ENCODE results near the gene SLC4A7.
A peak's percentile ranks its signal among the peaks of the same experiment; 100 is the strongest.
"Not testable (repeated sequence)": the region's sequence is repeated elsewhere in the genome, so short reads cannot be mapped to it uniquely, and the experiment has no call there.

Gene SLC4A7

DNA sequence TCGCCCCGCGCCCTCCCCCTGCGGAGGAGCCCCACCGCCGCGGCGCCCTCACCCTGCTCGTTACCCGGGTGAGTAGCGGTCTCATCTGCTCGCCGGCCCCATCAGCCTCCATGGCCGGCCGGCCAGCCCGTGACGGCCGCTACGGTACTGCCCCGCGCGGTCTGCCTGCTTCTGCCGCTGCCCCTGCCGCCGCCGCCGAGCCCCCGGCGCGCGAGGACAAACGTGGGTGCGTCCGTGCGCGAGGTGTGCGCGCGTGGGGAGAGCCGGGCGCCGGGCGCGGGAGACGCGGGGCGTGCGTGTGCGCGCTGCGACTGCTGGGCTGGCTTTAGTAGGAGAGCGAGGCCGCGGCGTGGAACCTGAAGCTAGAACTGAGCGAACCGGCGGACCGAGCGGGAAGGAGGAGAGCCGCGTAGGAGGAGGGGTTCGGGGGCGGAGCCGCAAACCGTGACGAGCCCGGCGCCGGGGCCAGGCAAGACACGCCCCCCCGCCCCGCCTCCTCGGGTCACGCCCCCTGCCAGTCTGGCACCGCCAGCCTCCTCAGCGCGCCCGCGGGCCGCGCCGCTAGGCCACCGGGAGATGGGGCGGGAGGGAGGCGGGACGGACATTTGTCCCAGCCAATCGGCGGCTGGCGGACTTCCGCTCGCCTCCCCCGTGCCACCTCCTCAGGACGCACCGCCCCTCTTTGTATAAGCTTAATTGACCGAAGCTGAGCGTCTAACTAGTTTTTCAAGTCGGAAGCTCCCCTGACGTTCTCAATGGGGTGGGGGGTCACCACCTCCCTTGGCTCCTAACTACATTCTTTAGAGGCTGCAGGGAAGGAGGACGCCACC, at the start of gene SLC4A7:
TSS of gene SLC4A7 (minus strand) at position 370 of the 830 bp plus-strand sequence. CDS start at position 112, 258 bp downstream.
- peak; percentile 99 for DNase-seq (ENCODE audit: low read depth in 2 of 2)

DNA sequence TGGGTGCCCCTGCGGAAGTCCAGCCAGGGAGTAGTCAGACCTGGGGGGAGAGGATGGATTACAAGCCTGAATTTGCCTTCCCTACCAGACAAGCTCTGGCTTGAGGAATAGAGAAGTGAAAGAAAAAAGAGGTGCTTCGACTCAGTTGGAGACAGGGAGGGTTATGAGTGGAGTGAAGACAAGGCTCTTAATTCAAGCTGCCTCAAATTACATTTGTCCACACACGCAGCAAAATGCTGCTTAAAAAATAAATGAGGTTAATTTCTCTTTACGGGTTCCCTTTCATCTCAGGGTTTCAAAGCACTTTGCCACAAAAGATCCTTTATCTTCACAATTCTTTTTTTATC, 49.0 kb upstream of the SLC4A7 start:
- no peak for DNase-seq (ENCODE audit: low read depth in 2 of 2)

DNA sequence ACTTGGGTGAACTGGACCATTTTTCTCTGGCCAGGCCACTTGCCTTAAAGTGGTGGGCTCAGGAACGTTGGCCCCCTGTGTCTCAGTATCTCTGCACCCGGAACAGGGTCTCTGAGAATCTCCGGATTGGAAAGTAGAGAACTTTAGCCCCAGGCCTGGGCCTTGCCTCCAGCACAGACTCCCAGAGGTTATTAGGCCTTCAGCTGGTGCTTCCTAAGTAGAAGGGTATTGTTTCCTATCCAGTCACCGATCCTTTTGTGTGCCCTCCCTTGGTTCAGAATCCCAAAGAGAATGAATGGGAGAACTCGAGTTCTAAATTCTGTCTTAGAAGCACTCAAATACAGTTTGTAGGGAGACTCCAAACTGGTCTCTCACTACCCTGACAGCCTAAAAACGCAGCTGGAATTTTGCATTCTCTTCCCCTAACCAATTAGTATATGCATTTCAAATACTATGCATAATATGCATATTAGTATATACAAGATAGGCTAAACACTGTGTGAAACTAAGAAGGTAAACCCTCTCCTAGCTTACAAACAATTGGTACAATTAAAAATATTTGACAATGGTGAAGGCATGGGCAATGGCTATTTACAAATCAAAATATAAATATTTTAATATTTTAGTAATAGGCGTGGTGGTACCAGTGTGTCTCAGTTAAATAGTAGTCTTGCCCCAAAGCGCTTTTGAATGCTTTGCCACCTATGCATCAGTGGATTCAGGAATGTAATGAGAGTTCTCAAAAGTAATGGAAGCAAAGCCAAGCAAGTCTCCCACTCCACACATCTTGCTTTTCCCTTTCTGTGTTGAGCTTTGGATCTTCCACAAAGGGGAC, 48.5 kb upstream of the SLC4A7 start:
- no peak for DNase-seq (ENCODE audit: low read depth in 2 of 2)

DNA sequence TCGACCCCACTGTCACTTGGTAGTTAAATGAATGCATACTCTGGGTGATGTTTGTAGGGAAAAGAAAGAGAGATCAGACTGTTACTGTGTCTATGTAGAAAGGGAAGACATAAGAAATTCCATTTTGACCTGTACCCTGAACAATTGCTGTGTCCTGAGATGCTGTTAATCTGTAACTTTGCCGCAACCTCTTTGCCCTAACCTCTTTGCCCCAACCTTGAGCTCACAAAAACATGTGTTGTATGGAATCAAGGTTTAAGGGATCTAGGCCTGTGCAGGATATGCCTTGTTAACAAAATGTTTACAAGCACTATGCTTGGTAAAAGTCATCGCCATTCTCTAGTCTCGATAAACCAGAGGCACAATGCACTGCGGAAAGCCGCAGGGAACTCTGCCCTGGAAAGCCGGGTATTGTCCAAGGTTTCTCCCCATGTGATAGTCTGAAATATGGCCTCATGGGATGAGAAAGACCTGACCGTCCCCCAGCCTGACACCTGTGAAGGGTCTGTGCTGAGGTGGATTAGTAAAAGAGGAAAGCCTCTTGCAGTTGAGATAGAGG, 47.1 kb upstream of the SLC4A7 start:
- DNase-seq (ENCODE audit: low read depth in 2 of 2) = not testable (repeated sequence)

DNA sequence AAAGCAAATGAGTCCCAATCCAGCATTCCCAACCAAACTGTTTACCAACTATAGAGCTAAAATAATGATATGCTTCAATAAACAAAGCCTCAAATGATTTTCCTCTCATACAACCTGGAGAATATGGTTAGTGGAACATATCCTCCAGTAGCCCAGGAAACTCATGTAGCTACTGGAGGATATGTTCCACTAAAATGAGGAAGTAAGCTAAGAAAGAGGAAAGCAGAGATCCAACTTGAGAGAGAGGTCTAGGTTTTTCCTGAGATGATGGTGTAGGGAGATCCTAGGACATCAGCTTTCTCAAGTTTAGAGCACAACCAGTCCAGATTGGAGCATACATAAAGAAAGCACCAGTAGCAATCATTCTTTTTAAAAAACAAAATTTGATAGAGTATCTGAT, 44.6 kb upstream of the SLC4A7 start:
- no peak for DNase-seq (ENCODE audit: low read depth in 2 of 2)

DNA sequence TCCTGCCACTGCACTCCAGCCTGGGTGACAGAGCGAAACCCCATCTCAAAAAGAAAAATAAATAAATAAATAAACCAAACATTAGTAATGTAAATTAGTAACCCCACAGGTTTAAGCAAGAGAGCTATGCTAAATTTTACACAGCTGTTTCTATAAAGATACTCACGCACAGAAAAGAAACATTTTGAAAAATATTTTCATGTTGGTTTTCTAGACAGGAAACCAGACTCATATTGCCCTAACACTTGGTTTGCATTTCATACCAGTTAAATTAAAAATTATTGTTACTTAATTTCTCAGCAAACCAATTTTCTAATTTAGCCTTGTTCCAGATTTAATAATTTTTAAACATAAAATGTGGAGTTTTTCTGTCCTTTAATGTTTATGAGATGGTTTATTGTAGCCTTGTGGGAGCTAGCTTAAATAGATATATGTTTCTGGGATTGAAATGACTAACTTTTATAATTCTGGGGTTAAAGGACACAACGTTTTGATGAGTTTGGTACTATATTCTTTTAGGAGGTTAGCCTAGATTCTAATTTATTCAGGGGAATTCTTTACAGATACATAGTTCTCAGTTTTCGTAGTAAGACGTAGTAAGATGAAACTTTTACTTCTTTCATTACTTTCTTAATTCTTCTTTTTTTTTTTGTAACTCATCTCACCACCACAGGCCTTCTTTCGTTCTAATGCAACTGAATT, 42.6 kb upstream of the SLC4A7 start:
- no peak for DNase-seq (ENCODE audit: low read depth in 2 of 2)

DNA sequence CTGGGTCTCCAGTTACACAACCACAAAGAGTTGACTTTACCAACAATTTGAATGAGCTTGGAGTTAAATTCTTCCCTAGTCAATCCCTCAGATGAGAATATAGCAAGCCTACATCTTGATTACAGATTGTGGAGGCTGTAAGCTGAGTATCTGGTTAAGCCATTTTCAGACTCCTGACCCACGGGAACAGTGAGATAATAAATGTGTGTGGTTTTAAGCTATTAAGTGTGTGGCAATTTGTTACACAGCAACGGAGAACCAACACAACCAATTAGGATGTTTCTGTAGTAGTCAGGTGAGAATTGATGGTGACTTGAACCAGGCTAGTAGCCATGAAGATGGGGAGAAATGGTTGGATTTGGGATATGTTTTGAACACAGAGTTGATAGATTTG, 37.7 kb upstream of the SLC4A7 start:
- DNase-seq (ENCODE audit: low read depth in 2 of 2) = no peak

DNA sequence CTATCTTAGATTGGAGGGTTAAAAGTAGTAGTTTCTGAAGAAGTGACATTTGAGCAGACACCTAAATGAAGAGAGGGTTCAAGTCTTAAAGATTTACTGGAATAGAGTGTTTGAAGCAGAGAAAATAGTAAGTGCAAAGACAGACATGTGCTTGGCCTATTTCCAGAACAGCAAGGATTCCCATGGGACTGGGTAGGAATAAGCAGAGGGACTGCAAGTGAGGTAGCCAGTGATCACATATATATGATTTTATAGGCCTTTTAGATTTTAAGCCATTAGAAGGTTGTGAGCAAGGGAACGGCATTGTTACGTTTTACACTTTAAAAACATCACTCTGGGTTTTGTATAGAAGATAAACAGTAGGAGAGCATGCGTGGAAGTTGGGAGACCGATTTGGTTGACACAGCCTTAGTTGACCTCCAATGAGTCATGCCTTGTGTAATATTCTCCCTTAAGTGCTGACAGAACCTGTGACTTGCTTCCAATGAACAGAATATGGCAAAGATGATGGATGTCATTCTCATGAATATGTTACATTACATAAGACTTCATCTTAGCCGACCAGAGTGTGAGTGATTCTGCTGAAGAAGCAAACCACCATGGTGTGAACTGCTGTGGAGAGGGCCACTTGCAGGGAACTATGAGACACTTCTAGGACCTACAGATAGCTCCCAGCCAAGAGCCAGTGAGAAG, 37.1 kb upstream of the SLC4A7 start:
- no peak for DNase-seq (ENCODE audit: low read depth in 2 of 2)

DNA sequence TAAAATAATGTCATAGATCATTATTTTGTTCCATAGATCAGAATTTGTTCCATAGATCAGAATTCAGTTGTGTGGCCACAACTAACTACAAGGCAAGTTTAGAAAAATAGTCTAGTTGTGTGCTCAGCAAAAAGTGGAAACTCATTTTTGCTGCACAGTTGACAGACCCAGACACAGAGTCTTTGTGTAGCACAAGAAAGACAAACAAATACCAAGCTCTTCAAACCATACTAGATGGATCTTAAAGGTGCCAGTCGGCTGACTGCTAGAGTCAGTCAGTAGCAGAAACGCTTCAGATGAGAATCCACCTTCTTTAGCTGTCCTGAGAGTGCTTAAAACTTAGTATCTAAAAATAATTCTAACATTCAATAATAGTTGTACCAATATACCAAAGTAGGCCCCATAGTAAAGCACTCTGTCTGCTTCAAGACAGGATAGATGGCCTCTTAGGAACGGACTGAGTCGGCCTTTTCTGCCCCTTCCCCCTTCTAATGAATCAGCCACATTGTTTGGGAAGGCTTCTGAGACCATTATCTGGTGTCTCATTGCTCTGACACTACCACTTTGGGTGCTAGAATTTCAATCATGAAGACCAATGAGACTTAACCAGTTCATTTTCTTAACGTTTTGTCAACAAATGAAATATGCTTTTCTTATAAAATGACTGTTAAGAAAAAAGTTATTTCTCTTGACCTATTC, 27.7 kb upstream of the SLC4A7 start:
- DNase-seq (ENCODE audit: low read depth in 2 of 2) = no peak

DNA sequence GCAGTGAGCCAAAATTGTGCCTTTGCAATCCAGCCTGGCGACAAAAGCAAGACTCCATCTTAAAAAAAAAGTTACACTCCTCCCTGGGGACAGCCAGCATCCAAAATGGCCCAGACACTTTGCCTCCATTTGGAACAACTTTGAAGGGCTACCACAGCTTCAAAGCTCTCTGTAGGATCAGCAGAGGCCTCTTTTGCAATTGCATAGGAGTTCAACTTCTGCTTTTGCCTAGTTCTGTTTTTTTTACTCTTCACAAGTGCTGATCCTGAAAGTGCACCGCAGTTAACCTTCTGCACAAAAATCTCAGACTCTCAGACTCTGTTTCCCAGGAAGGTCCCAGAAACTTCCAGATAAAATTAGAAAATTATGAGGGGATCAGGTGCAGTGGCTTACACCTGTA, 25.2 kb upstream of the SLC4A7 start:
- no peak for DNase-seq (ENCODE audit: low read depth in 2 of 2)

DNA sequence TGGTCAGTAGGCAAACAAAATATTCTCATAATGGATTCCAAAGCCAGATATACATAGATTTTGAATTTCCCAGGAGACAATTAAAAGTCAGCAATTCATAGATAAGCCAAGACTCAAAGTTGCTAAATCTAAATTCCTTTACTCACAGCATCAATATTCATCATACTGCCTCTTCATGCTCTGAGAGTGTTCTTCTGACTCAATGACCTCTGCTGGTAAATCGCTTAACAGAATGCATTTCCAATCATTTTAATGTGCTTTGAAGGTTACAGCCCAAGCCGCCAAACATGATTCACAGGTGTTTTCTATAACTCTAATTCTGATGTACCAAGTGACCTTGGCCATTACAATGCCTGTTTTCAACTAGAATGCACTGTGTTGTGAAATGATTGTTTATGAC, 24.2 kb upstream of the SLC4A7 start:
- no peak for DNase-seq (ENCODE audit: low read depth in 2 of 2)

DNA sequence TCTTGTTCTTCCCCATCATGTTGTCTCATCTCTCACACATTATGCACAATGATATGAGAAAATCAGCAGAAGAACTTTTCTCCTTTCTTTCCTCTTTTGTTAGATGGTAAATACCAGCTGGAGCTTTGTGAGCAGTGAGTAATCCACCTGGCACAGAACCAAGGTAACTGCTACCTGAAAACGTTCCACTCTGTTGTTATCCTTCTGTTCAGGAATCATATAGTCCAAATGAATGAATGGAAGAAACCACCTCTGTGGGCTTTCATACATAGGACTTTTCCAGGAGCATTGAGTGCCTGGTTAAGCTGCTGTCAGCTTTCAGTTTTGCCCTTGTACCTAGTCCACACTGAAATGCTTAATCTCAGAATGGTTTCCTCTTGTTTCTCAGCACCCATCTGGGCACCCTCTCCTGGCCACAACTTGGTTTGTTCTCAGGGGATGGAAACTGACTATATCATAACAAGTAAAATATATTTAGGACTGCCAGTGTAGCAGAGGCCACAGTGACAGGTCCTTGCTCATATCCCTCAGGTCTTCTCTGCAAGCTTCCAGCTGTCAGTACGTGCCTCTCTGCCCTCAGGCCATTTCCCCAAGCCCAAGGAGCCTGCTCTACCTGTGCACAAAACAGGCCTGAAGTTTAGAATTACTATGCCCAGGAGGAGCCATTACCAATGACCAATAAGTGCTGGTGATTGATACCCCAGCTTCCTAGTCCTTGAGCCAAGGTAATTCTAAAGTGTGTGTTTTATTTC, 23.5 kb upstream of the SLC4A7 start:
- DNase-seq (ENCODE audit: low read depth in 2 of 2) = no peak

DNA sequence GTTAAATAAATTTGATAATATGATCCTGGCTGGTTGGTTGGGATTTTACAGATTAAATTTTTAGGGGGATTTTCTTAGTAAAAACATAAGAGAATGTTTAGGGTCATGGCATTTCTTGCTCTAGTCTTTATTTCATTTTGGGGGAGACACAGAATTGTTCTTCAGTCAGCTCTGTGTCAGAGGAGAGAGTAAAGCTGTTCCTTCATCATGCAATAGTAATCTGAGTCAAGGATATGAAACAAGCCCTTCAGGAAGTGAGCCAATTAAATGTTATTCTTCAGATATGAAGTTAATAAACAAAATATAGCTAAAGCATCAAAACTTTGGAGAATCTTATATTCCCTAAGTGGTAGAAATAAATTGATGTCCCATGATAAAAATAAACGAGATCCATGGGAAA, 22.9 kb upstream of the SLC4A7 start:
- DNase-seq (ENCODE audit: low read depth in 2 of 2) = no peak

DNA sequence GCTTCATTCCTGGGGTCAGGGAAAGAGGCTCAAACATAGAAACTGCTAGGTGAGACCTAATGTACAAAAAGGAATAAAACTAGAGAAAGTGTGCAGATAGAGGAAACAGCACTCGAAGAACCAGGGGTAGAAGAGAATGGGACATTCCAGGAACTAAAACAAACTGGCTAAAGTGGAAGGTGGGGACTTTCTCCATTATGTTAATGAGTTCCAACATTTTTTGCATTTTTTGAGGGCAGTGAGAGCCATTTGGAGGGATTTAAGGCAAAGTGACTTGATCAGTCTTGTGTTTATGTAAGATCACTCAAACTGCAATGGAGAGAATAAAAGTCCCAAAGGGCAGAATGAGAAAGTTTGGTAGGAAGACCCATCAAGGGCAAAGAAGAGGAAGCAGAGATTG, 20.6 kb upstream of the SLC4A7 start:
- no peak for DNase-seq (ENCODE audit: low read depth in 2 of 2)

DNA sequence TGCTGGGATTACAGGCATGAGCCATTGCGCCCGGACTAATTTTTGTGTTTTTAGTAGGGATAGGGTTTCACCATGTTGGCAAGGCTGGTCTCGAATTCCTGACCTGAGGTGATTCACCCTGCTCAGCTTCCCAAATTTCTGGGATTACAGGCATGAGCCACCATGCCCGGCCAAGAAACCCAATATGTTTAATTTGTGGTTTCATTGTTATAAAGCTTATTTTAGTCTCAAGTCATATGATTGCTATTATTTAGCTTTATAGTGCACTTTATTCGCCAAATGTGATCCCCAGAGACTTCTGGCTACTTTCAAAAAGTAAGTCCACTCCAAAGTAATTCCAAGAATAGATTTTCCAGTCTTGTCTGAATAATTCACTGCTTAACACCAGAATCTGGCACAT, 19.3 kb upstream of the SLC4A7 start:
- no peak for DNase-seq (ENCODE audit: low read depth in 2 of 2)

DNA sequence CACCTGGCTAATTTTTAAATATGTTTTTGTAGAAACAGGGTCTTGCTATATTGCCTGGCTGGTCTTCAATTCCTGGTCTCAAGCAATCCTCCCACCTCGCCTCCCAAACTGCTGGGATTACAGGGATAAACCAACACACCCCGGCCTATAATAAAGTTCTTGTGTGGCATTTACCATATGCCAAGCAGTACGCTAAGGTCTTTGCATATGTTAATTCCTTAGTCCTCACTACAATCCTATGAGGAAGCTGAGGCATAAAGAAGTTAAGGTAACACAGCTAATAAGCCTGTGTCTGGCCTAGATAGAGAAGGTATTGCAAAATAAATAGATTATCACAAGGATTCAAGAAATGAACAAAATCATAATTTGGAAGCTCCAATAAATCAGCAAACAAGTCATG, 17.6 kb upstream of the SLC4A7 start:
- no peak for DNase-seq (ENCODE audit: low read depth in 2 of 2)

DNA sequence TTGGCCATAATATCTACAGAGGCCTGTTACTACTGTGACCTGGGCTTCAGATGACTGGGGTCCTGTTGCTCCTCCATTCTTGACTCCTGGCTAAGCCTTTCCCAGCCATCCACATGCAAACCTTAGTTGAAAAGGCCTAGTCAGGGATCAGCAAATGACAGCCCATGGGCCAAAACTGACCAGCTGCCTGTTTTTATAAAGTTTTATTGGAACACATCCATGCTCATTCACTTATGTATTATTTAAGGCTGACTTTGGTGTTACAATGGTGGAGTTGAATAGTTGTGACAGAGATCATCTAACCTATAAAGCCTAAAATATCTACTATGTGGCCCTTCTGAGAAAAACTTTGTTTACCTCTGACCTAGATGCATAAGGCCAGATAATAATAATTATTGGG, 16.8 kb upstream of the SLC4A7 start:
- no peak for DNase-seq (ENCODE audit: low read depth in 2 of 2)

DNA sequence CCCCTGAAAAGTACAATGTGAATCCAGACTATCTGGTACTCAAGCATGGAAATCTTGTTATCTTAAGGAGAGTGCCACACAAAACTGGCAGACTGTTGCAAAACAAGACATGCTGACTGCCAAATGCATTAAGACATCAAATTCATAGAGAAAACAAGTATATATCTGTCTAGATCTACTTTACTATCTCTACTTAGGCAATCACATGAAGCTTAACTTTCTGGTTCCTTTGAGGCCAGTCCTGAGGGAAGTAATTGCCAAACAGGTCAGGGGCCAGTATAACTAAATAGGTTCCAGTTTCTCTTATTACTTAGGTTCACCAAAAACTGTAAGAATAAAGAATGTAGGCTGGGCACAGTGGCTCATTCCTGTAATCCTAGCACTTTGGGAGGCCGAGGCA, 15.9 kb upstream of the SLC4A7 start:
- DNase-seq (ENCODE audit: low read depth in 2 of 2) = no peak

DNA sequence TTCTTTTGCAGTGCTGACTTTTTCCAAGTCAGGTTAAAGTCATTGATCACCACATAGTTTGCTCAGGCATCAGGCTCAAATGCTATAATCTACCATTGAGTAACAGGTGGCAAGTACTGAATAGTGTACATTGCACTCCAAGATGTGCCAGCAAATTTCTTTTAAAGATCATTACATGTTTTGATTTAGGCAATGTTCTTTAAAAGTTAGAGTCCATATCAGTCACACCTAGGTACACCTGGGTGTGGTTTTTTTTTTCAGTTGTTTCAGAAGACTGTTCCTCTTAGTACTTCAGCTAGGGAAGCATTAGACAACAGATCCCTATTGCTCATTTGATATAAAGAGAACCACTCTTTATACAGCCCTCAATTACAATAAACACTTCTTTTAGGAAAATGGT, 10.6 kb upstream of the SLC4A7 start:
- no peak for DNase-seq (ENCODE audit: low read depth in 2 of 2)

DNA sequence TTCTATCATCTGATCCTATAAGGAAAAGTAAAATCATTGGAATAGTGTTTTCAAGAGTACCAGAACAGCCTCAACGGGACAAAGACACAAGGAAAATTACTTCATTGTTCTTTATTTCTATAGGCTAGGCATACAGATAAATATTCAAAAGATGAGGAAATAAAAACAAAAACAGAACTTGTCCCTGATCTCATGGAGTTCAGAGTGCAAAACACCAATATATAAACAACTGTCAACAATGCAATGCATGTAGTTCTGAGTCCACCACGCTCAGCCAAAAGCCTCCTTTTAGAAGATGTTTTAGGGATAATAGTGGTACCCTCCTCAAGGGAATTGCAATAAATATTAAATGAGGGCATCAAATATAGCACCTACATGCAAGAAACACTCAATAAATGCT, 4.6 kb upstream of the SLC4A7 start:
- no peak for DNase-seq (ENCODE audit: low read depth in 2 of 2)

All from stimulated activated CD4-positive, alpha-beta T cell treated with anti-CD3 and anti-CD28 coated beads, Interleukin-1b, Interleukin-23, amount 100 ng/mL, for 4 hours (primary cell).